ENCODE data around the gene LAYN. TPM values are rescaled to one million over a fixed set of nuclear protein-coding genes. Genes with fewer than 3 reads are reported as not detected.

Gene LAYN
- total RNA-seq, 1 experiment from 2014 or later = 0.79 TPM

- ChIA-PET CTCF (no interaction called here), POLR2A (no interaction called here)
- Mint-ChIP-seq H3K4me1 (ENCODE audit: low read depth, unreplicated experiment) (peaks cover 24% of the 10 kb centered on the region), H3K9me3 (ENCODE audit: unreplicated experiment) (no peaks in the 10 kb centered on the region), H3K27ac (ENCODE audit: unreplicated experiment) (no peak overlapping the region), H3K4me3 (ENCODE audit: unreplicated experiment) (no peak overlapping the region), H3K27me3 (ENCODE audit: insufficient read depth, unreplicated experiment) (no peaks in the 10 kb centered on the region), H3K36me3 (ENCODE audit: insufficient read depth, unreplicated experiment) (no peaks in the 10 kb centered on the region)
- BruUV-seq (replicated peaks) = no TSS peak
- Histone ChIP-seq H3K27me3 (replicated peaks; ENCODE audit: control insufficient read depth, insufficient read depth, low read length) (no peaks in the 10 kb centered on the region), H3K4me1 (peaks cover 17% of the 10 kb centered on the region), H3K4me3 (ENCODE audit: low read depth, low read length) (no peak overlapping the region), H3K36me3 (ENCODE audit: control insufficient read depth, insufficient read depth, low read length) (no peaks in the 10 kb centered on the region), H3K9me3 (no peaks in the 10 kb centered on the region)
- TF ChIP-seq CTCF (IDR thresholded peaks at IDR 0.05; ENCODE audit: insufficient read depth in 1 of 2, low read depth in 1 of 2, low read length in 1 of 2, severe bottlenecking in 1 of 2, unreplicated experiment in 1 of 2) = no peak
- intact Hi-C loops (cut with micrococcal nuclease; ENCODE audit: unreplicated experiment) = loop anchor here (2.0 kb wide), 1 partner anchor 121 kb away; no protein-coding TSS in a partner anchor
- DNase-seq = no peak
Measured at GRCh38 chr11:111575740-111576139, 35.2 kb downstream of the LAYN start.

GRCh38 chr11:111577821-111578220 is 37.3 kb downstream of the LAYN start:
- Mint-ChIP-seq H3K36me3 (ENCODE audit: insufficient read depth, unreplicated experiment) (no peaks in the 10 kb centered on the region), H3K27ac (ENCODE audit: unreplicated experiment) (no peak overlapping the region), H3K4me3 (ENCODE audit: unreplicated experiment) (no peak overlapping the region), H3K27me3 (ENCODE audit: insufficient read depth, unreplicated experiment) (no peaks in the 10 kb centered on the region), H3K9me3 (ENCODE audit: unreplicated experiment) (no peaks in the 10 kb centered on the region), H3K4me1 (ENCODE audit: low read depth, unreplicated experiment) (peaks cover 6% of the 10 kb centered on the region)
- POLR2A ChIA-PET = no interaction called here
- no peak for DNase-seq
- BruUV-seq (replicated peaks) = no TSS peak
- TF ChIP-seq CTCF (IDR thresholded peaks at IDR 0.05; ENCODE audit: insufficient read depth in 1 of 2, low read depth in 1 of 2, low read length in 1 of 2, severe bottlenecking in 1 of 2, unreplicated experiment in 1 of 2) = no peak
- Histone ChIP-seq H3K4me1 (no peaks in the 10 kb centered on the region), H3K4me3 (ENCODE audit: low read depth, low read length) (no peak overlapping the region), H3K36me3 (ENCODE audit: control insufficient read depth, insufficient read depth, low read length) (no peaks in the 10 kb centered on the region), H3K9me3 (no peaks in the 10 kb centered on the region), H3K27me3 (replicated peaks; ENCODE audit: control insufficient read depth, insufficient read depth, low read length) (no peaks in the 10 kb centered on the region)
- intact Hi-C loops (cut with micrococcal nuclease; ENCODE audit: unreplicated experiment) = no loop called here
- CTCF ChIA-PET = no interaction called here

DNA sequence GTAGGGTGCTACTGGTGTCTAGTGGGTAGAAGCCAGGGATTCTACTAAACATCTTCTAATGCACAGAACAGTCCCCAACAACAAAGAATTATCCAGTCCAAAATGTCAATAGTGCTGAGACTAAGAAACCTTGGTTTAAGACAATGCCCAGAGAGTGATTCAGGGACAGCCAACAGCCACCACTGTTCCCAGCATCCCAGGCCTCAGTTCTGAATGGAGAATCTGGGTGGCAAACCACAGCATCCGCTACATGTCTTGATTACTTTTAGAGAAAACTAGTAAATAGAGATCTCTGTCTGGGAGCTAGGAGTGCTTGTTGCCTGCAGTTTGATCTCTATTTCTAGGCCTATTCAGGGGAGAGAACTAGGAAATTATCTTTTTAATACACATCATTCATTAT is 40.8 kb downstream of the LAYN start:
- TF ChIP-seq CTCF (IDR thresholded peaks at IDR 0.05; ENCODE audit: insufficient read depth in 1 of 2, low read depth in 1 of 2, low read length in 1 of 2, severe bottlenecking in 1 of 2, unreplicated experiment in 1 of 2) = no peak
- no peaks in the 10 kb centered on the region for H3K27me3 Mint-ChIP-seq (ENCODE audit: insufficient read depth, unreplicated experiment)
- H3K9me3 ChIP-seq = no peaks in the 10 kb centered on the region
- DNase-seq = no peak
- H3K9me3 Mint-ChIP-seq (ENCODE audit: unreplicated experiment) = no peaks in the 10 kb centered on the region
- ChIA-PET POLR2A (no interaction called here), CTCF (no interaction called here)
- H3K36me3 Mint-ChIP-seq (ENCODE audit: insufficient read depth, unreplicated experiment) = no peaks in the 10 kb centered on the region
- no peak overlapping the region for H3K4me3 ChIP-seq (ENCODE audit: low read depth, low read length)
- no peaks in the 10 kb centered on the region for H3K36me3 ChIP-seq (ENCODE audit: control insufficient read depth, insufficient read depth, low read length)
- BruUV-seq (replicated peaks) = no TSS peak
- no peaks in the 10 kb centered on the region for H3K4me1 ChIP-seq
- no peaks in the 10 kb centered on the region for H3K27me3 ChIP-seq (replicated peaks; ENCODE audit: control insufficient read depth, insufficient read depth, low read length)
- no peak overlapping the region for H3K4me3 Mint-ChIP-seq (ENCODE audit: unreplicated experiment)
- H3K27ac Mint-ChIP-seq (ENCODE audit: unreplicated experiment) = no peak overlapping the region
- H3K4me1 Mint-ChIP-seq (ENCODE audit: low read depth, unreplicated experiment) = no peaks in the 10 kb centered on the region
- intact Hi-C loops (cut with micrococcal nuclease; ENCODE audit: unreplicated experiment) = no loop called here

Data from Caco-2 (cell line).